BJ (cell line): ENCODE measurements around the gene H2AZ1. TPM values are rescaled to one million over a fixed set of nuclear protein-coding genes. Genes with fewer than 3 reads are reported as not detected.

Experiments used
- CTCF ChIA-PET: fragments of 350-600 bp; formaldehyde crosslinking; extraction: SDS; loops from one replicate; lab custom pipeline; 2021; ENCODE audit warnings: antibody characterized with exemption, inconsistent platforms; lab: Yijun Ruan, JAX
- POLR2A ChIA-PET: fragments of 300-600 bp; sonication (Branson Sonifier 250); formaldehyde crosslinking; extraction: SDS; loops from one replicate; lab custom pipeline; 2021; ENCODE audit warnings: antibody characterized with exemption; lab: Charles Lee
- DNase-seq: peaks from one replicate; pipeline ENCODE4 v3.0.0-alpha.2; 2011; ENCODE audit warnings: low read depth
- H3K27me3 ChIP-seq: 2 replicates; pipeline ENCODE4 v1.6.0; 2011; ENCODE audit warnings: low read length; ENCODE audit not compliant: control insufficient read depth, insufficient read depth
- H3K36me3 ChIP-seq: 2 replicates; pipeline ENCODE4 v1.5.1; 2011; ENCODE audit warnings: low read length; ENCODE audit not compliant: control insufficient read depth, insufficient read depth
- H3K4me3 ChIP-seq: 2 replicates; pipeline ENCODE4 v1.5.1; 2011; ENCODE audit warnings: low read depth, mild to moderate bottlenecking, control low read depth, low read length
- polyA plus RNA-seq: library from polyadenylated mRNA; depleted of rRNA; stranded (reverse); fragments of >200 nt; gene quantifications from 2 replicates; pipeline ENCODE4 v1.2.3, GENCODE V29; 2011; rRNA removed
- TF ChIP-seq, protein P1 (sequence below): IDR thresholded peaks from 2 replicates; pipeline ENCODE4 v1.5.1; 2011; ENCODE audit warnings: low read depth, mild to moderate bottlenecking, control low read depth, inconsistent platforms, low read length, moderate library complexity; ENCODE audit not compliant: insufficient read depth

H2AZ1 gene
- polyA plus RNA-seq, 1 experiment, result 335 TPM

DNA sequence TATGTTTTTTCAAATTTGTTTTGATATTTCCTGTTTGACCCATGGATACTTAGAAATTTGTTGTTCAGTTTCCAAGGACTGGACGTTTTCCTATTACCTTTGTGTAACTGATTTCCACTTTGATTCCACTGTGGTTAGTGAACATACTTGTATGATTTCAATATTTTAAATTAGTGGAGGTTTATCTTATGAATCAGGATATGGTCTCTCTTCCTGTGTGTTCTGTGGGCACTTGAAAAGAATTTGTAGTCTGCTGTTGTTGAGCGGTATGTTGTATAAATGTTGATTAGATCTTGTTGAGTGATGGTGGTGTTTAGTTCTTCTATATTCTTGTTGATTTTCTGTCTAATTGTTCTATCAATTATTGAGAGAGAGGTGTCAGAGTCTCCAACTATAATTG is 34.6 kb downstream of the H2AZ1 start:
- no peaks in the 10 kb centered on the region for H3K27me3 ChIP-seq
- POLR2A ChIA-PET, result no interaction called here
- no peak overlapping the region for H3K4me3 ChIP-seq
- peaks cover 2% of the 10 kb centered on the region; the same call in 1 of the 2 replicates for H3K36me3 ChIP-seq
- TF ChIP-seq, protein P1, sequence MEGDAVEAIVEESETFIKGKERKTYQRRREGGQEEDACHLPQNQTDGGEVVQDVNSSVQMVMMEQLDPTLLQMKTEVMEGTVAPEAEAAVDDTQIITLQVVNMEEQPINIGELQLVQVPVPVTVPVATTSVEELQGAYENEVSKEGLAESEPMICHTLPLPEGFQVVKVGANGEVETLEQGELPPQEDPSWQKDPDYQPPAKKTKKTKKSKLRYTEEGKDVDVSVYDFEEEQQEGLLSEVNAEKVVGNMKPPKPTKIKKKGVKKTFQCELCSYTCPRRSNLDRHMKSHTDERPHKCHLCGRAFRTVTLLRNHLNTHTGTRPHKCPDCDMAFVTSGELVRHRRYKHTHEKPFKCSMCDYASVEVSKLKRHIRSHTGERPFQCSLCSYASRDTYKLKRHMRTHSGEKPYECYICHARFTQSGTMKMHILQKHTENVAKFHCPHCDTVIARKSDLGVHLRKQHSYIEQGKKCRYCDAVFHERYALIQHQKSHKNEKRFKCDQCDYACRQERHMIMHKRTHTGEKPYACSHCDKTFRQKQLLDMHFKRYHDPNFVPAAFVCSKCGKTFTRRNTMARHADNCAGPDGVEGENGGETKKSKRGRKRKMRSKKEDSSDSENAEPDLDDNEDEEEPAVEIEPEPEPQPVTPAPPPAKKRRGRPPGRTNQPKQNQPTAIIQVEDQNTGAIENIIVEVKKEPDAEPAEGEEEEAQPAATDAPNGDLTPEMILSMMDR, result no peak
- CTCF ChIA-PET, result no interaction called here
- DNase-seq, result no peak

Other genes with a start within 250 kb of the H2AZ1 start
- not detected in 2 replicates for gene DAPP1, start 133.4 kb downstream of the H2AZ1 start, polyA plus RNA-seq
- gene LAMTOR3, start 55.8 kb downstream of the H2AZ1 start, polyA plus RNA-seq, result 17.6 and 46.0 TPM in 2 replicates
- 15.9 and 30.1 TPM in 2 replicates for gene DNAJB14, start 3.7 kb downstream of the H2AZ1 start, polyA plus RNA-seq
- 1.2 and 1.6 TPM in 2 replicates for gene DDIT4L, start 240.2 kb upstream of the H2AZ1 start, polyA plus RNA-seq